Neural cell (in vitro differentiated cells): ENCODE data around the gene SGSH. TPM values are rescaled to one million over a fixed set of nuclear protein-coding genes. Genes with fewer than 3 reads are reported as not detected.

ENCODE experiments used
- H2AFZ ChIP-seq: fragments of 200-600, 300-800 bp; sonication (generic), shearing (Covaris generic); 2 replicates; pipeline ENCODE4 v1.6.0; 2014; ENCODE audit warnings: low read depth, mild to moderate bottlenecking, antibody characterized with exemption, low read length, moderate library complexity
- H3F3A ChIP-seq: fragments of 200-600 bp; shearing (Covaris generic); 2 replicates; pipeline ENCODE4 v1.6.1; 2016; ENCODE audit warnings: mild to moderate bottlenecking, moderate library complexity, mixed read lengths, antibody characterized with exemption, low read length; ENCODE audit not compliant: insufficient read depth, poor library complexity, severe bottlenecking
- H3K27ac ChIP-seq: fragments of 200-600, 300-800 bp; sonication (generic), shearing (Covaris generic); 2 replicates; pipeline ENCODE4 v1.5.1; 2014; ENCODE audit warnings: mild to moderate bottlenecking, low read length, moderate library complexity
- H3K27me3 ChIP-seq: fragments of 300-800, 200-600 bp; sonication (generic), shearing (Covaris generic); 2 replicates; pipeline ENCODE4 v1.6.0; 2014; ENCODE audit warnings: mild to moderate bottlenecking, low read depth, low read length, moderate library complexity; ENCODE audit not compliant: insufficient read depth
- H3K36me3 ChIP-seq: fragments of 300-800, 200-600 bp; sonication (generic), shearing (Covaris generic); 2 replicates; pipeline ENCODE4 v1.5.1; 2014; ENCODE audit warnings: mild to moderate bottlenecking, antibody characterized with exemption, low read length, moderate library complexity; ENCODE audit not compliant: insufficient read depth
- H3K4me2 ChIP-seq: fragments of 300-800, 200-600 bp; sonication (generic), shearing (Covaris generic); 2 replicates; pipeline ENCODE4 v1.6.0; 2014; ENCODE audit warnings: mild to moderate bottlenecking, low read length
- H3K4me3 ChIP-seq: fragments of 300-800, 200-600 bp; sonication (generic), shearing (Covaris generic); 2 replicates; pipeline ENCODE4 v1.5.1; 2014; ENCODE audit warnings: mild to moderate bottlenecking, low read length, moderate library complexity
- H3K79me2 ChIP-seq: fragments of 200-600 bp; shearing (Covaris generic); replicated peaks from 2 replicates; pipeline ENCODE4 v1.6.0; 2014; ENCODE audit warnings: mild to moderate bottlenecking, low read length, moderate library complexity; ENCODE audit not compliant: insufficient read depth
- H3K9ac ChIP-seq: fragments of 300-800, 200-600 bp; sonication (generic), shearing (Covaris generic); 2 replicates; pipeline ENCODE4 v1.6.1; 2016; ENCODE audit warnings: mild to moderate bottlenecking, low read length, mixed read lengths
- H3K9me2 ChIP-seq: fragments of 200-600 bp; shearing (Covaris generic); 2 replicates; pipeline ENCODE4 v1.6.1; 2016; ENCODE audit warnings: mild to moderate bottlenecking, low read length, mixed read lengths; ENCODE audit not compliant: insufficient read depth
- H3K9me3 ChIP-seq: fragments of 200-600, 300-800 bp; sonication (generic), shearing (Covaris generic); 2 replicates; pipeline ENCODE4 v1.6.1; 2016; ENCODE audit warnings: mild to moderate bottlenecking, mixed run types, low read length, moderate library complexity, mixed read lengths
- H4K20me1 ChIP-seq: fragments of 200-600 bp; shearing (Covaris generic); 2 replicates; pipeline ENCODE4 v1.6.1; 2016; ENCODE audit warnings: mild to moderate bottlenecking, mixed run types; ENCODE audit not compliant: insufficient read depth
- CTCF ChIP-seq: fragments of 450-650 bp; IDR thresholded peaks from 2 replicates; pipeline ENCODE4 v1.5.1; 2014; ENCODE audit warnings: antibody characterized with exemption, mild to moderate bottlenecking, moderate library complexity; ENCODE audit not compliant: poor library complexity, severe bottlenecking
- EP300 ChIP-seq: fragments of 450-650 bp; conservative IDR thresholded peaks from 2 replicates; pipeline ENCODE4 v1.6.1; 2014; ENCODE audit warnings: antibody characterized with exemption, mild to moderate bottlenecking, moderate library complexity; ENCODE audit not compliant: poor library complexity, severe bottlenecking
- EZH2 ChIP-seq: fragments of 200-600, 300-800 bp; shearing (Covaris generic), sonication (generic); IDR thresholded peaks from 2 replicates; pipeline ENCODE4 v1.6.1; 2014; ENCODE audit warnings: antibody characterized with exemption, low read length, borderline replicate concordance, mild to moderate bottlenecking; ENCODE audit not compliant: insufficient read depth, poor library complexity, severe bottlenecking
- MXI1 ChIP-seq: fragments of 450-650 bp; conservative IDR thresholded peaks from 2 replicates; pipeline ENCODE4 v1.6.1; 2014; ENCODE audit warnings: antibody characterized with exemption, mild to moderate bottlenecking; ENCODE audit not compliant: poor library complexity, severe bottlenecking
- POLR2AphosphoS5 ChIP-seq: IDR thresholded peaks from 2 replicates; pipeline ENCODE4 v1.6.1; 2012
- RAD21 ChIP-seq: fragments of 450-650 bp; conservative IDR thresholded peaks from 2 replicates; pipeline ENCODE4 v1.6.1; 2014; ENCODE audit warnings: antibody characterized with exemption, mild to moderate bottlenecking, moderate library complexity
- REST ChIP-seq: IDR thresholded peaks from 2 replicates; pipeline ENCODE4 v1.6.1; 2012; ENCODE audit warnings: borderline replicate concordance
- SMC3 ChIP-seq: fragments of 450-650 bp; conservative IDR thresholded peaks from 2 replicates; pipeline ENCODE4 v1.6.1; 2014; ENCODE audit warnings: antibody characterized with exemption, mild to moderate bottlenecking, moderate library complexity; ENCODE audit not compliant: poor library complexity
- TAF1 ChIP-seq: IDR thresholded peaks from 2 replicates; pipeline ENCODE4 v1.6.1; 2012; ENCODE audit warnings: low read depth
- polyA plus RNA-seq: library from polyadenylated mRNA; depleted of rRNA; stranded (reverse); fragments of >200 nt; gene quantifications from 2 replicates; pipeline ENCODE4 v1.2.3, GENCODE V29; 2014

Gene SGSH
- polyA plus RNA-seq, 1 donor from 2014 or later, result 8.0 TPM

GRCh38 chr17:80187090-80187489 is 33.0 kb downstream of the SGSH start:
- Histone ChIP-seq H4K20me1 (no peaks in the 10 kb centered on the region), H3K36me3 (no peaks in the 10 kb centered on the region), H3K4me2 (no peak overlapping the region), H3K79me2 (no peaks in the 10 kb centered on the region), H3F3A (no peaks in the 10 kb centered on the region), H3K4me3 (no peak overlapping the region), H3K27ac (no peak overlapping the region), H3K9ac (no peak overlapping the region), H2AFZ (no peak overlapping the region), H3K9me2 (no peaks in the 10 kb centered on the region), H3K9me3 (no peaks in the 10 kb centered on the region), H3K27me3 (no peaks in the 10 kb centered on the region)
- TF ChIP-seq MXI1 (no peak), CTCF (no peak), SMC3 (no peak), RAD21 (no peak), EP300 (no peak), REST (no peak), EZH2 (no peak), POLR2AphosphoS5 (no peak), TAF1 (no peak)

- Histone ChIP-seq H3K27me3 (no peaks in the 10 kb centered on the region), H4K20me1 (no peaks in the 10 kb centered on the region), H3K79me2 (no peaks in the 10 kb centered on the region), H3K9me3 (no peaks in the 10 kb centered on the region), H3K27ac (no peak overlapping the region), H3K4me3 (no peak overlapping the region), H3K4me2 (no peak overlapping the region), H3K9ac (no peak overlapping the region), H3K9me2 (no peaks in the 10 kb centered on the region), H2AFZ (no peak overlapping the region), H3K36me3 (no peaks in the 10 kb centered on the region), H3F3A (no peaks in the 10 kb centered on the region)
- TF ChIP-seq EZH2 (no peak), CTCF (no peak), RAD21 (no peak), SMC3 (no peak), MXI1 (no peak), REST (no peak), POLR2AphosphoS5 (no peak), TAF1 (no peak), EP300 (no peak)
Observed at GRCh38 chr17:80185968-80186367, 34.2 kb downstream of the SGSH start.
